GM13976 (cell line): ENCODE data around the gene ST8SIA2.
"Not testable (repeated sequence)": the region's sequence is repeated elsewhere in the genome, so short reads cannot be mapped to it uniquely, and the experiment has no call there.

Experiments used
- DNase-seq: peaks from one replicate; pipeline ENCODE4 v3.0.0; 2012; ENCODE audit warnings: low spot score
- CTCF ChIP-seq: IDR thresholded peaks from 2 replicates; pipeline ENCODE4 v1.5.1; 2012; ENCODE audit warnings: borderline replicate concordance, mild to moderate bottlenecking; ENCODE audit not compliant: insufficient read depth; ENCODE audit errors: extremely low read depth, missing control alignments, control extremely low read depth
- in situ Hi-C: fragments of 300-500 bp; cut with MboI; formaldehyde crosslinking; loops from one replicate; pipeline ENCODE4 v1.12.0; 2022; ENCODE audit warnings: low sequenced_read_pairs, mixed read lengths, inconsistent platforms; ENCODE audit not compliant: unreplicated experiment

Gene ST8SIA2

GRCh38 chr15:92463826-92464225 lies 70.1 kb downstream of the ST8SIA2 start:
- TF ChIP-seq CTCF, result no peak
- DNase-seq, result no peak
- in situ Hi-C loops, result no loop called here

GRCh38 chr15:92466834-92467233 lies 73.2 kb downstream of the ST8SIA2 start:
- in situ Hi-C loops, result no loop called here
- no peak for DNase-seq
- no peak for TF ChIP-seq CTCF

- in situ Hi-C loops, result no loop called here
- no peak for TF ChIP-seq CTCF
These were observed 73.6 kb downstream of the ST8SIA2 start for GRCh38 chr15:92467245-92467644.

GRCh38 chr15:92468991-92469390 lies 75.3 kb downstream of the ST8SIA2 start:
- no peak for DNase-seq
- no peak for TF ChIP-seq CTCF
- in situ Hi-C loops, result no loop called here

More at GRCh38 chr15:92467245-92467644, 73.6 kb downstream of the ST8SIA2 start:
- DNase-seq, result no peak

- TF ChIP-seq CTCF, result no peak
- no peak for DNase-seq
- in situ Hi-C loops, result no loop called here
These were observed 77.6 kb downstream of the ST8SIA2 start for GRCh38 chr15:92471288-92471687.

- in situ Hi-C loops, result no loop called here
- TF ChIP-seq CTCF, result no peak
- no peak for DNase-seq
These were observed 80.1 kb downstream of the ST8SIA2 start for GRCh38 chr15:92473756-92474155.

- in situ Hi-C loops, DNase-seq: not testable (repeated sequence)
These were observed 86.0 kb downstream of the ST8SIA2 start for GRCh38 chr15:92479730-92480129.

- in situ Hi-C loops, result no loop called here
- no peak for TF ChIP-seq CTCF
- no peak for DNase-seq
These were observed 86.7 kb downstream of the ST8SIA2 start for GRCh38 chr15:92480361-92480760.
